Upper lobe of left lung (tissue), 6 donors: ENCODE data around the gene RAX2. TPM values are rescaled to one million over a fixed set of nuclear protein-coding genes. Genes with fewer than 3 reads are reported as not detected.

ENCODE experiments used
- ATAC-seq, 2 donors: fragments of 200-7000 bp; cut with Tn5 transposase; one replicate each; pipeline ENCODE4 v1.9.1; 2022; ENCODE audit warnings: mild to moderate bottlenecking in 2 of 2, moderate library complexity in 2 of 2; ENCODE audit not compliant: low FRiP score in 2 of 2
- DNase-seq, 2 donors: peaks; one replicate each; pipeline ENCODE4 v3.0.0-alpha.2; 2019 to 2020
- H3K27ac ChIP-seq, 4 donors: fragments of 200-600 bp; sonication (generic); one replicate each; pipeline ENCODE4 v1.5.1; 2016 to 2019
- H3K27me3 ChIP-seq, 4 donors: fragments of 200-600 bp; sonication (generic); one replicate each; pipeline ENCODE4 v1.5.1; 2017 to 2019
- H3K36me3 ChIP-seq, 4 donors: fragments of 200-600 bp; sonication (generic); one replicate each; pipeline ENCODE4 v1.5.1; 2016 to 2019
- H3K4me1 ChIP-seq, 4 donors: fragments of 200-600 bp; sonication (generic); one replicate each; pipeline ENCODE4 v1.5.1; 2018 to 2019
- H3K4me3 ChIP-seq, 4 donors: fragments of 200-600 bp; sonication (generic); one replicate each; pipeline ENCODE4 v1.5.1; 2017 to 2019; ENCODE audit warnings: mild to moderate bottlenecking in 2 of 4, moderate library complexity in 1 of 4
- H3K9me3 ChIP-seq, 4 donors: fragments of 200-600 bp; sonication (generic); one replicate each; pipeline ENCODE4 v1.5.1; 2018 to 2019
- EP300 ChIP-seq, 4 donors: sonication (generic); formaldehyde crosslinking; IDR thresholded peaks; one replicate each; pipeline ENCODE4 v1.5.1; 2017; ENCODE audit warnings: antibody characterized with exemption in 4 of 4, control low read depth in 2 of 4
- POLR2A ChIP-seq, 4 donors: fragments of 450-650 bp; IDR thresholded peaks; one replicate each; pipeline ENCODE4 v1.5.1; 2016 to 2017; ENCODE audit warnings: antibody characterized with exemption in 4 of 4, mild to moderate bottlenecking in 2 of 4
- POLR2AphosphoS5 ChIP-seq, 2 donors: sonication (generic); formaldehyde crosslinking; IDR thresholded peaks; one replicate each; pipeline ENCODE4 v1.5.1; 2017; ENCODE audit warnings: antibody characterized with exemption in 2 of 2
- WGBS, 2 donors: methylation state at CpG; one replicate each; pipeline ENCODE4 v1.1.5; 2017 to 2018; 5-methylcytosine and 5-hydroxymethylcytosine counted together
- total RNA-seq, 6 donors: library from RNA; depleted of rRNA in 4 of 6; stranded (reverse); fragments of >200 nt in 4 of 6; gene quantifications; one replicate each; pipeline versions ENCODE4 v1.1.0 to v1.2.1, GENCODE V29; 2016 to 2021
- TF ChIP-seq, protein P1 (sequence below), 6 experiments: fragments of 450-650 bp in 4 of 6; fragments of 200-600 bp in 2 of 6; sonication (generic) in 2 of 6; IDR thresholded peaks; one replicate each; pipeline ENCODE4 v1.5.1; 2016 to 2019; ENCODE audit warnings: antibody characterized with exemption in 6 of 6
- donor health status: DM: no; HTN: no; CAD: no; lungs with moderate emphysema.
- donor health status: DM: no; HTN: yes; CAD: no; lungs with severe emphysema.

Gene RAX2
- total RNA-seq, 6 donors from 2014 or later: not detected

DNA sequence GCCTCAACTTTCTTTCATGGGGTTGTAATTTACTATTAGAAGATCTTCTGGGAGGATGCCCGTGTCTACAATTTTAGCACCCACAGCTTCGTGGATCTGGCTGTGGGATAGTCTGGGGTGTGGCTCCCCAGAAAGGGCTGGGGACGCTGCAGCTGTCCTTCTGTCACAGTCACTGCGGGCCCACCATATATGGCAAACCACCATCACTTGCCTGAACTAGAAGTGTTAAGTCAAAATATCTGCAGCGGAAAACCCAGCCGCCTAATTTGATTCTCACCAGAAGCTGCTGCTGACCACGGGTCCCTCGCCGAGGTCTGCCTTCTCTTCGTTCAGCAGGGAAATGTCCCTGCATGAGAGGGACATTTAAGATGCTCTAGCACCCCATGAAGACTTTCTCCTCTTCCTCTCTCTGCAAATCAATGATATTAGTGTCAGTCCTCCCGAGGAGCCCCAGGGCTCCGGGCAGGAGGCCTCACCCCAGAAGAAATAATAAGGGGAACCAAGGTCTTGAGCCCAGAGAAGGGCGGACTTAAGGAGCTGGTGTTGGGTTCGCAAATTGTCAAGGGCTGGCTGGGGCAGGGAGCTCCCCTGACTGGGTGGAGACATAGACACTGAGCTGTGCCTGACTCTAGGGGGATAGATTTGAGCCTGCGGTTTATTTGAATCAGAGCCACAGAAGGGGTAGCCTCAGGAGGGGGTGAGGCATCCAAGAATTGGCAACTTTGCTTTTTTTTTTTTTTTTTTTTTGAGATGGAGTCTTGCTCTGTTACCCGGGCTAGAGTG lies 17.2 kb upstream of the RAX2 start:
- H3K27ac ChIP-seq: no peak overlapping the region
- TF ChIP-seq, protein P1, sequence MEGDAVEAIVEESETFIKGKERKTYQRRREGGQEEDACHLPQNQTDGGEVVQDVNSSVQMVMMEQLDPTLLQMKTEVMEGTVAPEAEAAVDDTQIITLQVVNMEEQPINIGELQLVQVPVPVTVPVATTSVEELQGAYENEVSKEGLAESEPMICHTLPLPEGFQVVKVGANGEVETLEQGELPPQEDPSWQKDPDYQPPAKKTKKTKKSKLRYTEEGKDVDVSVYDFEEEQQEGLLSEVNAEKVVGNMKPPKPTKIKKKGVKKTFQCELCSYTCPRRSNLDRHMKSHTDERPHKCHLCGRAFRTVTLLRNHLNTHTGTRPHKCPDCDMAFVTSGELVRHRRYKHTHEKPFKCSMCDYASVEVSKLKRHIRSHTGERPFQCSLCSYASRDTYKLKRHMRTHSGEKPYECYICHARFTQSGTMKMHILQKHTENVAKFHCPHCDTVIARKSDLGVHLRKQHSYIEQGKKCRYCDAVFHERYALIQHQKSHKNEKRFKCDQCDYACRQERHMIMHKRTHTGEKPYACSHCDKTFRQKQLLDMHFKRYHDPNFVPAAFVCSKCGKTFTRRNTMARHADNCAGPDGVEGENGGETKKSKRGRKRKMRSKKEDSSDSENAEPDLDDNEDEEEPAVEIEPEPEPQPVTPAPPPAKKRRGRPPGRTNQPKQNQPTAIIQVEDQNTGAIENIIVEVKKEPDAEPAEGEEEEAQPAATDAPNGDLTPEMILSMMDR (IDR thresholded peaks at IDR 0.05): no peak
- TF ChIP-seq POLR2A (IDR thresholded peaks at IDR 0.05) (no peak), EP300 (IDR thresholded peaks at IDR 0.05) (no peak), POLR2AphosphoS5 (IDR thresholded peaks at IDR 0.05) (no peak)
- no peaks in the 10 kb centered on the region for H3K36me3 ChIP-seq
- H3K9me3 ChIP-seq: no peaks in the 10 kb centered on the region
- H3K27me3 ChIP-seq: peaks cover 0 to 7% (median 3%) of the 10 kb centered on the region in 4 donors
- DNase-seq (no peak), ATAC-seq (no peak)
- H3K4me3 ChIP-seq: no peak overlapping the region
- WGBS, 2 donors: 60 to 62% methylated on average over 13 to 16 of the region's 16 CpGs
- peaks cover 0 to 22% (median 4%) of the 10 kb centered on the region in 4 donors for H3K4me1 ChIP-seq

DNA sequence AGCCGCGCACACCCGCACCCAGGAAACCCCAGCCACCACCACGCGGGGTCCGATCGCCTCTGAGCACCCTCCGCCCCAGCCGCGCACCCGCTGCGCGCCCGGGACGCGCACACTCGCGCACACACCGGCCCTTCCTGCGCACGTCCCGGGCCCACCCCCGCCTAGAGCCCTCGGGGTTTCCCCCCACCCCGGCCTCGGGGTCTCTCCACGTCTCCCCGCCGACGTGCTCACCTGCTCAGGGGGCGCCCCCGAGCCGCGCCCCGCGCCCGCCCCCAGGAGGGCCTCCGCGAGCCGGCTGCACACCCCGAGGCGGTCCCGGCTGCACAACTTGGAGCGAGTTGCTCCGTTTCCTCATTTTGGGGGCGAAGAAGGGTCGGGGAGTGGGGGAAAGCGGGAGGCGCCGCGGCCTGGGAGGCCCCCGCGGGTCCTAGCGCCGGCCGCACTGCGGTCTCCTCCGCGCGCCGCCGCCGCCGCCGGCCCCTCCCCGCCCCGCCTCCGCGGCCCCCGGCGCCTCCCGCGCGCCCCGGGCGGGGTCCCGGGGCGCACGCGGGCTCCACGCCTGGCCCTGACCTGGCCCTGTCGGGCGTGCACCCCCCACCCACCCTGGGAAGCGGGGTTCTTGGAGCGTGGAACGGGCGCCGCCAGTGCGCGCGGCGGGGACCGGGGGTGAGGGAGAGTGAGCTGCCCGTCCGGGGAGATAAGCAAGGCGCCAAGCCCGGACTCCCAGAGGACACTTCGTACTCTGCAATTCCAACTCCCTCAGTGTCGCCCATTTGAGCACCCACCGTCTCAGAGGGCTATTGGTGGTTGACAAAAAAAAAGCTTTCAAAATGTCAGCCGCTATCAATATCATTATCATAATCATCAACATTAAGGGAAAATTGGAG lies 14.2 kb upstream of the RAX2 start, which contains the start of gene MATK:
Gene MATK, minus strand, starts transcription at position 444 of the 887 bp plus-strand sequence. CDS start 1,246 bp downstream, outside the sequence.
- Histone ChIP-seq H3K27ac (peak within 1 kb of the TSS in 3 of 4 donors; percentile 30 to 79 (median 67)), H3K4me3 (peak within 1 kb of the TSS; percentile 55 to 64 (median 60)), H3K4me1 (peaks cover 0 to 22% (median 4%) of the 10 kb centered on the region in 4 donors), H3K9me3 (peaks cover 12 to 18% (median 15%) of the 10 kb centered on the region in 4 donors), H3K27me3 (peaks cover 0 to 7% (median 3%) of the 10 kb centered on the region in 4 donors), H3K36me3 (peaks cover 0 to 10% (median 0%) of the 10 kb centered on the region in 4 donors)
- ATAC-seq (peak in 1 of 2 donors; percentile 15), DNase-seq (peak in 1 of 2 donors; percentile 83)
- TF ChIP-seq EP300 (IDR thresholded peaks at IDR 0.05) (no peak), POLR2A (IDR thresholded peaks at IDR 0.05) (no peak), POLR2AphosphoS5 (IDR thresholded peaks at IDR 0.05) (no peak)
- TF ChIP-seq, protein P1 (IDR thresholded peaks at IDR 0.05): no peak
- WGBS, 2 donors: 10 to 27% methylated on average over 6 to 23 of the region's 101 CpGs

- H3K27me3 ChIP-seq: peaks cover 0 to 7% (median 3%) of the 10 kb centered on the region in 4 donors
- ATAC-seq: peak in 1 of 2 donors; percentile 25
Measured at GRCh38 chr19:3785451-3785937, 13.5 kb upstream of the RAX2 start.

More at GRCh38 chr19:3785451-3785937, 13.5 kb upstream of the RAX2 start:
- H3K9me3 ChIP-seq: peaks cover 12 to 25% (median 17%) of the 10 kb centered on the region in 4 donors
- no peak for TF ChIP-seq EP300 (IDR thresholded peaks at IDR 0.05)
- no peak for TF ChIP-seq POLR2AphosphoS5 (IDR thresholded peaks at IDR 0.05)
- no peak for TF ChIP-seq POLR2A (IDR thresholded peaks at IDR 0.05)
- TF ChIP-seq, protein P1 (IDR thresholded peaks at IDR 0.05): no peak
- DNase-seq: no peak
- peak overlapping the region; percentile 55 to 64 (median 60) for H3K4me3 ChIP-seq
- peaks cover 0 to 10% (median 0%) of the 10 kb centered on the region in 4 donors for H3K36me3 ChIP-seq
- H3K27ac ChIP-seq: peak overlapping the region in 3 of 4 donors; percentile 30 to 79 (median 67)
- WGBS, 2 donors: 6% methylated on average over 18 of the region's 47 CpGs; no CpG with 5 or more reads in 1 of the 2 donors
- peaks cover 0 to 22% (median 4%) of the 10 kb centered on the region in 4 donors for H3K4me1 ChIP-seq
